ENCODE data around the gene SHROOM3.
"Not testable (repeated sequence)": the region's sequence is repeated elsewhere in the genome, so short reads cannot be mapped to it uniquely, and the experiment has no call there.

Gene SHROOM3

GRCh38 chr4:76607846-76608245 lies 172.8 kb downstream of the SHROOM3 start:
- H3K4me3 ChIP-seq (ENCODE audit: low read depth in 1 of 2, low read length in 1 of 2) = no peak overlapping the region
- H3K36me3 ChIP-seq = no peaks in the 10 kb centered on the region
- H3K27ac ChIP-seq = no peak overlapping the region
- H3K4me1 ChIP-seq (ENCODE audit: control insufficient read depth in 1 of 2, insufficient read depth in 1 of 2, low read depth in 1 of 2, low read length in 1 of 2) = no peaks in the 10 kb centered on the region
- no peaks in the 10 kb centered on the region for H3K9me3 ChIP-seq
- TF ChIP-seq CTCF (IDR thresholded peaks at IDR 0.05) = no peak
- H3K27me3 ChIP-seq = peaks cover 26% of the 10 kb centered on the region

GRCh38 chr4:76608549-76608948 lies 173.5 kb downstream of the SHROOM3 start:
- H3K27ac ChIP-seq; H3K9me3 ChIP-seq; H3K4me1 ChIP-seq (ENCODE audit: control insufficient read depth in 1 of 2, insufficient read depth in 1 of 2, low read depth in 1 of 2, low read length in 1 of 2); H3K4me3 ChIP-seq (ENCODE audit: low read depth in 1 of 2, low read length in 1 of 2); H3K36me3 ChIP-seq: not testable (repeated sequence)
- peaks cover 29% of the 10 kb centered on the region for H3K27me3 ChIP-seq

- H3K27ac ChIP-seq = no peak overlapping the region
- no peaks in the 10 kb centered on the region for H3K9me3 ChIP-seq
- no peaks in the 10 kb centered on the region for H3K36me3 ChIP-seq
- no peak for TF ChIP-seq CTCF (IDR thresholded peaks at IDR 0.05)
- no peaks in the 10 kb centered on the region for H3K4me1 ChIP-seq (ENCODE audit: control insufficient read depth in 1 of 2, insufficient read depth in 1 of 2, low read depth in 1 of 2, low read length in 1 of 2)
- H3K27me3 ChIP-seq = peaks cover 29% of the 10 kb centered on the region
- no peak overlapping the region for H3K4me3 ChIP-seq (ENCODE audit: low read depth in 1 of 2, low read length in 1 of 2)
Observed at GRCh38 chr4:76610751-76611547, 175.9 kb downstream of the SHROOM3 start.

GRCh38 chr4:76611616-76612207 lies 176.7 kb downstream of the SHROOM3 start:
- Histone ChIP-seq H3K4me1 (ENCODE audit: control insufficient read depth in 1 of 2, insufficient read depth in 1 of 2, low read depth in 1 of 2, low read length in 1 of 2) (no peaks in the 10 kb centered on the region), H3K9me3 (no peaks in the 10 kb centered on the region), H3K36me3 (no peaks in the 10 kb centered on the region), H3K27me3 (peaks cover 29% of the 10 kb centered on the region), H3K27ac (no peak overlapping the region), H3K4me3 (ENCODE audit: low read depth in 1 of 2, low read length in 1 of 2) (no peak overlapping the region)
- no peak for TF ChIP-seq CTCF (IDR thresholded peaks at IDR 0.05)

- Histone ChIP-seq H3K27ac (no peak overlapping the region), H3K4me3 (ENCODE audit: low read depth in 1 of 2, low read length in 1 of 2) (no peak overlapping the region), H3K36me3 (no peaks in the 10 kb centered on the region), H3K4me1 (ENCODE audit: control insufficient read depth in 1 of 2, insufficient read depth in 1 of 2, low read depth in 1 of 2, low read length in 1 of 2) (no peaks in the 10 kb centered on the region), H3K27me3 (peaks cover 25% of the 10 kb centered on the region), H3K9me3 (no peaks in the 10 kb centered on the region)
- no peak for TF ChIP-seq CTCF (IDR thresholded peaks at IDR 0.05)
Observed at GRCh38 chr4:76614589-76614988, 179.6 kb downstream of the SHROOM3 start.

- H3K27me3 ChIP-seq = peaks cover 18% of the 10 kb centered on the region
- H3K4me3 ChIP-seq (ENCODE audit: low read depth in 1 of 2, low read length in 1 of 2) = no peak overlapping the region
- no peaks in the 10 kb centered on the region for H3K36me3 ChIP-seq
- no peak overlapping the region for H3K27ac ChIP-seq
- TF ChIP-seq CTCF (IDR thresholded peaks at IDR 0.05) = no peak
- no peaks in the 10 kb centered on the region for H3K4me1 ChIP-seq (ENCODE audit: control insufficient read depth in 1 of 2, insufficient read depth in 1 of 2, low read depth in 1 of 2, low read length in 1 of 2)
- H3K9me3 ChIP-seq = no peaks in the 10 kb centered on the region
Observed at GRCh38 chr4:76615999-76616398, 181.0 kb downstream of the SHROOM3 start.
